NB4 (cell line): ENCODE results near the gene LURAP1L.

Experiments
- POLR2A ChIP-seq: IDR thresholded peaks from 2 replicates; pipeline ENCODE4 v1.6.1; 2011; ENCODE audit warnings: mild to moderate bottlenecking; ENCODE audit not compliant: insufficient read length; ENCODE audit errors: extremely low read depth
- TF ChIP-seq, protein P1 (sequence below): IDR thresholded peaks from one replicate; pipeline ENCODE4 v1.5.1; 2012; ENCODE audit warnings: low read depth, low read length
- TF ChIP-seq, protein P2 (sequence below): IDR thresholded peaks from 2 replicates; pipeline ENCODE4 v1.6.1; 2011; ENCODE audit warnings: low read depth, low read length

DNA sequence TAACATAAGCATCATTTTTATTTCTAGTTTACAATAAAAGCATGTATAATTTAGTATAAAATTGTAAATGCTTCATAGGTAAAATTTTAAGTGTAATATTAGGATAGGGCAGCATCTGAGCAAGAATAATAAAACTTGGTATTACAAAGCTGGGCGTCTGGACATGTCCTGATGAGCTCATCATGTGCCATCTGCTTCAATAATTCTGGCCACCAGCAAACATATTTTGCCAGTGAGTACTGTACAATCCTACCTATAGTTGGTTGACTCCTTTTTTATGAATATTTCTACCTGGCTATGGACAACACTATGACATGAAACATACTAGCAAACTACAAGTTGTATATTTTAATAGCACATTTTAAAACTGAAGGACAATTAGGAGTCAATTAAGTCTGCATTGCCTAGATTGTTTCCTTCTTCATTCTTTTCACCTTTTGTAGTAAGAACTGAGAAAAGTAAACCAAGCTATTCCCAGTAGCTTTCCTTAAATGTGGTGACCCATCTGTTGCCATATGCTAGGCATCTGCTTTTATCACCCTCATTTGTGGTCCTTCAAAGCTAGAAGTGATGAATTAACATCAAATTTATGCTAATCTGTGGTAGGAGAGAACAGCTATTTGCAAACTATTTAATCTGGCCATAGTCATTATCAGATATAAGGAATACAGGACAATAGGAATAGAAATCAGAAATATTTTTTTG, 23.4 kb downstream of the LURAP1L start:
- TF ChIP-seq, protein P1, sequence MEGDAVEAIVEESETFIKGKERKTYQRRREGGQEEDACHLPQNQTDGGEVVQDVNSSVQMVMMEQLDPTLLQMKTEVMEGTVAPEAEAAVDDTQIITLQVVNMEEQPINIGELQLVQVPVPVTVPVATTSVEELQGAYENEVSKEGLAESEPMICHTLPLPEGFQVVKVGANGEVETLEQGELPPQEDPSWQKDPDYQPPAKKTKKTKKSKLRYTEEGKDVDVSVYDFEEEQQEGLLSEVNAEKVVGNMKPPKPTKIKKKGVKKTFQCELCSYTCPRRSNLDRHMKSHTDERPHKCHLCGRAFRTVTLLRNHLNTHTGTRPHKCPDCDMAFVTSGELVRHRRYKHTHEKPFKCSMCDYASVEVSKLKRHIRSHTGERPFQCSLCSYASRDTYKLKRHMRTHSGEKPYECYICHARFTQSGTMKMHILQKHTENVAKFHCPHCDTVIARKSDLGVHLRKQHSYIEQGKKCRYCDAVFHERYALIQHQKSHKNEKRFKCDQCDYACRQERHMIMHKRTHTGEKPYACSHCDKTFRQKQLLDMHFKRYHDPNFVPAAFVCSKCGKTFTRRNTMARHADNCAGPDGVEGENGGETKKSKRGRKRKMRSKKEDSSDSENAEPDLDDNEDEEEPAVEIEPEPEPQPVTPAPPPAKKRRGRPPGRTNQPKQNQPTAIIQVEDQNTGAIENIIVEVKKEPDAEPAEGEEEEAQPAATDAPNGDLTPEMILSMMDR: no peak
- no peak for TF ChIP-seq POLR2A
- TF ChIP-seq, protein P2, sequence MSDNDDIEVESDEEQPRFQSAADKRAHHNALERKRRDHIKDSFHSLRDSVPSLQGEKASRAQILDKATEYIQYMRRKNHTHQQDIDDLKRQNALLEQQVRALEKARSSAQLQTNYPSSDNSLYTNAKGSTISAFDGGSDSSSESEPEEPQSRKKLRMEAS: no peak
